IMR-90 (cell line): ENCODE results near the gene NRIP2. TPM values are rescaled to one million over a fixed set of nuclear protein-coding genes. Genes with fewer than 3 reads are reported as not detected.

Experiments
- ATAC-seq: fragments of 200-7000 bp; cut with Tn5 transposase; 2 replicates; pipeline ENCODE4 v1.9.1; 2020; ENCODE audit warnings: low read depth, mild to moderate bottlenecking, moderate library complexity
- BruUV-seq: library from RNA; stranded (reverse); fragments of 400-500 nt; replicated peaks from 2 replicates; lab custom pipeline; 2021; lab: Mats Ljungman, UMichigan
- CTCF ChIA-PET: fragments of 300-600 bp; formaldehyde crosslinking; extraction: SDS; loops from one replicate; lab custom pipeline; 2021; ENCODE audit warnings: antibody characterized with exemption; lab: Yijun Ruan, JAX
- POLR2A ChIA-PET: fragments of 300-600 bp; sonication (Branson Sonifier 250); formaldehyde crosslinking; loops from one replicate; lab custom pipeline; 2022; ENCODE audit warnings: antibody characterized with exemption; ENCODE audit not compliant: unreplicated experiment; lab: Charles Lee
- DNase-seq: peaks from one replicate; pipeline ENCODE4 v3.0.0; 2013
- H2AFZ ChIP-seq: replicated peaks from 2 replicates; pipeline ENCODE3; 2013; ENCODE audit warnings: low read length, mild to moderate bottlenecking; ENCODE audit not compliant: poor library complexity
- H2AK5ac ChIP-seq: 2 replicates; pipeline ENCODE4 v1.6.1; 2013; ENCODE audit warnings: low read depth, low read length, inconsistent platforms
- H2AK9ac ChIP-seq: replicated peaks from 2 replicates; pipeline ENCODE3; 2013; ENCODE audit warnings: mild to moderate bottlenecking, low read depth, low read length, moderate library complexity; ENCODE audit not compliant: poor library complexity
- H2BK120ac ChIP-seq: 2 replicates; pipeline ENCODE4 v1.6.1; 2013; ENCODE audit warnings: low read depth, low read length, inconsistent platforms
- H2BK15ac ChIP-seq: 3 replicates; pipeline ENCODE4 v1.6.1; 2013; ENCODE audit warnings: low read depth, low read length, inconsistent platforms
- H2BK20ac ChIP-seq: 2 replicates; pipeline ENCODE4 v1.6.1; 2013; ENCODE audit warnings: low read depth, mild to moderate bottlenecking, inconsistent platforms, low read length, moderate library complexity
- H2BK5ac ChIP-seq: 2 replicates; pipeline ENCODE4 v1.6.1; 2013; ENCODE audit warnings: mild to moderate bottlenecking, low read depth, low read length, inconsistent platforms; ENCODE audit not compliant: poor library complexity, severe bottlenecking
- H3K14ac ChIP-seq: replicated peaks from 2 replicates; pipeline ENCODE4 v1.6.1; 2013; ENCODE audit warnings: low read depth, low read length, inconsistent platforms
- H3K18ac ChIP-seq: 2 replicates; pipeline ENCODE4 v1.6.1; 2013; ENCODE audit warnings: low read depth, low read length, control low read depth
- H3K23ac ChIP-seq: 2 replicates; pipeline ENCODE4 v1.6.1; 2013; ENCODE audit warnings: low read depth, low read length, inconsistent platforms
- H3K27ac ChIP-seq: 2 replicates; pipeline ENCODE4 v1.5.1; 2013; ENCODE audit warnings: mild to moderate bottlenecking, control low read depth, low read length; ENCODE audit not compliant: insufficient read depth
- H3K27me3 ChIP-seq: 2 replicates; pipeline ENCODE4 v1.6.1; 2013; ENCODE audit warnings: low read length; ENCODE audit not compliant: control insufficient read depth, insufficient read depth
- H3K36me3 ChIP-seq: 2 replicates; pipeline ENCODE4 v1.6.1; 2013; ENCODE audit warnings: low read length, mixed read lengths; ENCODE audit not compliant: control insufficient read depth, insufficient read depth
- H3K4ac ChIP-seq: 2 replicates; pipeline ENCODE4 v1.6.1; 2013; ENCODE audit warnings: low read depth, low read length, inconsistent platforms
- H3K4me1 ChIP-seq: 2 replicates; pipeline ENCODE4 v1.6.1; 2013; ENCODE audit warnings: low read length, mixed read lengths; ENCODE audit not compliant: control insufficient read depth, insufficient read depth
- H3K4me2 ChIP-seq: 2 replicates; pipeline ENCODE4 v1.6.1; 2013; ENCODE audit warnings: low read depth, mild to moderate bottlenecking, control low read depth, low read length, moderate library complexity
- H3K4me3 ChIP-seq: 2 replicates; pipeline ENCODE4 v1.5.1; 2013; ENCODE audit warnings: low read depth, mild to moderate bottlenecking, control low read depth, low read length, moderate library complexity; ENCODE audit not compliant: insufficient read depth
- H3K56ac ChIP-seq: 2 replicates; pipeline ENCODE4 v1.6.1; 2013; ENCODE audit warnings: low read length, inconsistent platforms; ENCODE audit not compliant: insufficient read depth; ENCODE audit errors: extremely low read depth
- H3K79me1 ChIP-seq, 2 experiments: 2 replicates each; pipeline ENCODE4 v1.6.1; 2013; ENCODE audit warnings: low read length in 2 of 2, inconsistent platforms in 1 of 2, low read depth in 1 of 2
- H3K9ac ChIP-seq: 2 replicates; pipeline ENCODE4 v1.6.1; 2013; ENCODE audit warnings: low read depth, low read length, control low read depth
- H3K9me1 ChIP-seq: 2 replicates; pipeline ENCODE4 v1.6.1; 2013; ENCODE audit warnings: low read length, inconsistent platforms; ENCODE audit not compliant: insufficient read depth
- H3K9me3 ChIP-seq: 2 replicates; pipeline ENCODE4 v1.6.1; 2013; ENCODE audit warnings: low read length; ENCODE audit not compliant: control insufficient read depth, insufficient read depth
- H4K20me1 ChIP-seq: 2 replicates; pipeline ENCODE4 v1.6.1; 2013; ENCODE audit warnings: low read length, inconsistent platforms; ENCODE audit not compliant: insufficient read depth
- H4K5ac ChIP-seq: 2 replicates; pipeline ENCODE4 v1.6.1; 2013; ENCODE audit warnings: mild to moderate bottlenecking, low read depth, low read length, control low read depth
- H4K8ac ChIP-seq, 2 experiments: 2 replicates each; pipeline ENCODE4 v1.6.1; 2013; ENCODE audit warnings: low read depth in 2 of 2, low read length in 2 of 2, control low read depth in 1 of 2, inconsistent platforms in 1 of 2
- H4K91ac ChIP-seq: 2 replicates; pipeline ENCODE4 v1.6.1; 2013; ENCODE audit warnings: low read depth, low read length, inconsistent platforms; ENCODE audit not compliant: insufficient read depth
- MXI1 ChIP-seq: IDR thresholded peaks from 2 replicates; pipeline ENCODE4 v1.6.1; 2012; ENCODE audit warnings: low read depth, mild to moderate bottlenecking, low read length, moderate library complexity, borderline replicate concordance
- POLR2A ChIP-seq: IDR thresholded peaks from 2 replicates; pipeline ENCODE4 v1.6.1; 2012; ENCODE audit warnings: mild to moderate bottlenecking, low read depth, low read length
- WGBS, 2 experiments: methylation state at CpG; one replicate each; pipeline versions ENCODE4 v1.1.5 to v1.1.7; 2013; ENCODE audit warnings: missing lambda C conversion rate in 2 of 2; ENCODE audit not compliant: insufficient read length in 1 of 2; ENCODE audit errors: extremely low coverage in 2 of 2; 5-methylcytosine and 5-hydroxymethylcytosine counted together
- dilution Hi-C: fragments of 300-500 bp; cut with HindIII; formaldehyde crosslinking; loops from one replicate; pipeline ENCODE4 v1.14.3; 2018; ENCODE audit warnings: low sequenced_read_pairs; ENCODE audit not compliant: unreplicated experiment
- in situ Hi-C: fragments of 300-500 bp; cut with MboI; formaldehyde crosslinking; loops from 3 replicates; pipeline ENCODE4 v1.14.3; 2019; ENCODE audit warnings: low sequenced_read_pairs, inconsistent platforms, mixed read lengths
- intact Hi-C: fragments of 100-400 bp; cut with micrococcal nuclease; formaldehyde crosslinking; loops from 2 replicates; pipeline ENCODE4 v1.10.0; 2022
- polyA plus RNA-seq, 3 experiments: library from polyadenylated mRNA; depleted of rRNA; stranded (reverse); fragments of >200 nt; gene quantifications; 2 replicates each; pipeline ENCODE4 v1.2.3, GENCODE V29; 2012; ENCODE audit warnings: low replicate concordance in 1 of 3
- total RNA-seq: library from RNA; depleted of rRNA; stranded (reverse); fragments of >200 nt; gene quantifications from 2 replicates; pipeline ENCODE4 v1.2.3, GENCODE V29; 2012

Gene NRIP2
- total and polyA plus RNA-seq, 2 of the 4 experiments (the other 2 are of a cell fraction): 0.18 to 0.27 TPM

GRCh38 chr12:2803635-2804392 is 31.0 kb downstream of the NRIP2 start:
- ChIA-PET POLR2A (no interaction called here), CTCF (no interaction called here)
- no peak overlapping the region for H3K56ac ChIP-seq
- no peak overlapping the region for H4K8ac ChIP-seq
- no peaks in the 10 kb centered on the region for H3K27me3 ChIP-seq
- no peak overlapping the region for H2AK5ac ChIP-seq
- H4K20me1 ChIP-seq: peaks cover 14% of the 10 kb centered on the region; the same call in 1 of the 2 replicates
- no peak overlapping the region for H3K14ac ChIP-seq
- no peak overlapping the region for H3K4ac ChIP-seq
- in situ Hi-C loops (no loop called here), intact Hi-C loops (no loop called here), dilution Hi-C loops (no loop called here)
- H3K4me1 ChIP-seq: peaks cover 13% of the 10 kb centered on the region
- no peak overlapping the region for H2AFZ ChIP-seq
- peak overlapping the region; percentile 19 for H2BK5ac ChIP-seq
- H3K23ac ChIP-seq: no peak overlapping the region; the same call in 1 of the 2 replicates
- peaks cover 5 to 19% of the 10 kb centered on the region in 2 experiments for H3K79me1 ChIP-seq
- H2BK120ac ChIP-seq: no peak overlapping the region
- BruUV-seq: no TSS peak
- H3K9me1 ChIP-seq: 0 out of 2 replicates have a peak, but pooled peaks cover 13% of the 10 kb centered on the region
- ATAC-seq (no peak), DNase-seq (no peak)
- peaks cover 30% of the 10 kb centered on the region for H3K36me3 ChIP-seq
- WGBS, 2 experiments: 92% methylated on average over 2 of the region's 7 CpGs; no CpG with 5 or more reads in 1 of the 2 experiments
- no peaks in the 10 kb centered on the region for H3K9me3 ChIP-seq
- TF ChIP-seq MXI1 (no peak), POLR2A (no peak)
- no peak overlapping the region for H2BK20ac ChIP-seq
- no peak overlapping the region for H3K9ac ChIP-seq
- H3K4me3 ChIP-seq: no peak overlapping the region
- no peak overlapping the region for H2BK15ac ChIP-seq
- H4K91ac ChIP-seq: no peak overlapping the region
- H2AK9ac ChIP-seq: no peak overlapping the region
- H3K27ac ChIP-seq: no peak overlapping the region
- H4K5ac ChIP-seq: no peak overlapping the region
- no peak overlapping the region for H3K4me2 ChIP-seq
- no peak overlapping the region for H3K18ac ChIP-seq
